ENCODE results near the gene HHATL. TPM values are rescaled to one million over a fixed set of nuclear protein-coding genes. Genes with fewer than 3 reads are reported as not detected.

Gene HHATL
- total RNA-seq, 4 donors from 2014 or later = 0.62 to 1.3 TPM; not detected in 2

GRCh38 chr3:42730706-42731420, 28.3 kb upstream of the HHATL start:
- Histone ChIP-seq H3K27me3 (no peaks in the 10 kb centered on the region), H3K27ac (no peak overlapping the region), H3K4me1 (no peaks in the 10 kb centered on the region), H3K9me3 (no peaks in the 10 kb centered on the region), H3K36me3 (no peaks in the 10 kb centered on the region), H3K4me3 (no peak overlapping the region)
- DNase-seq = no peak
- intact Hi-C loops (cut with DNase I; ENCODE audit: low total_unique reads) = no loop called here
- TF ChIP-seq POLR2A (IDR thresholded peaks at IDR 0.05) = no peak
- TF ChIP-seq CTCF (IDR thresholded peaks at IDR 0.05) = no peak

DNA sequence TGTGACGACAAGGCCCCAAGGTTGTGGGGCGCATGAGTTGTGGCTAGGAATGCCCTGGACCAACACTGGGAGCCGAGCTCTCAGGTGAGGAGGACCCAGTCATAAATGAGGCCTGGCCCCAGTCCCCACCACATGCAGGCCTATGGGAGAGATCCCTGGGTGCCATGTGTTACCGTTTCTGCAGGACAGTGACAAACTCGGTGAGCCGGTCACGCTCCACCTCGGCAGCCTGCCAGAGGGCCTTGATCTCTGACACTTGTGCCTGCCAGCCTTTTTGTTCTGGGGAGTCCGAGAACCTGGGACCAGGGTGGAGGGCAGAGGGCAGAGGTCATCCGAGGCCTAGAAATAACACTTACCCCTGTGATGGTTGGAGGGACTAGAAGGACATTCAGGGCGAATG, 27.7 kb upstream of the HHATL start:
- Histone ChIP-seq H3K36me3 (no peaks in the 10 kb centered on the region), H3K9me3 (no peaks in the 10 kb centered on the region), H3K27me3 (no peaks in the 10 kb centered on the region), H3K4me3 (no peak overlapping the region), H3K27ac (no peak overlapping the region), H3K4me1 (no peaks in the 10 kb centered on the region)
- no peak for DNase-seq
- TF ChIP-seq CTCF (IDR thresholded peaks at IDR 0.05) (no peak), POLR2A (IDR thresholded peaks at IDR 0.05) (no peak)
- intact Hi-C loops (cut with DNase I; ENCODE audit: low total_unique reads) = no loop called here

DNA sequence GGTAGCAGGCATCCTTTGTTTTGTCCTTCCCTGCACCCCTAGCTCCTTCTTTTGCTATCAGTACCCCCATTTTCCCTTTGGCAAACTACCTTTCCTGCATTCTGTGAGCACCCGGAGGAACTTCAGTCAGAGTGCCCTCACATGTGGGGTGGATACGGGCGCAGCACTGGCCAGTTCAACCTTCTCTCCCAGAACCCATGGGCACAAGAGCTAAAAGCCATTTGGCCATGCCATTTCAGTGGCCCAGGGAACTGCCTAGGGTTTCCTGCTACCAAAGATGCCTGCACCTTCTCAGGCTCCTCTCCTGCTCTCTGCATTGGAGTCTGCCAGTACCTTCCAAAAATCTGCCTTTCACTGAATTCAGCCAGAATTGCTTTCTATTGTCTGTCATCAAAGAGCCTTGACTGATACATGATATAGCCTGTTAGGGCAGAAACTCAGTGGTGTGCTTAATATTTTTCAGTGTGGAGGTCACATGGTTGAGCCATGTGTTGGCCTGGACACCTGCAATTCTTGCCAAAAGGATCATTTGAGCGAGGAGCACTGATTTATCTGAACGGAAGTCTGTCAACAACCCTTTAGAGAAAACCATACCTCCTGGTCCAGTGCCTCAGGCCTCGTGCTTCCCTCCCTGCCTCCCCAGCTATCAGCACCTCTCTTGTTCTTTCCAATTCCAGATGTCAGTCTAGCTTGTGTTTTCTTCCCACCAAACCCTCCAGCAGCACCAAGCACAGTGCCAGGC, 27.0 kb upstream of the HHATL start:
- intact Hi-C loops (cut with DNase I; ENCODE audit: low total_unique reads) = no loop called here
- Histone ChIP-seq H3K9me3 (no peaks in the 10 kb centered on the region), H3K4me3 (no peak overlapping the region), H3K36me3 (no peaks in the 10 kb centered on the region), H3K27ac (peak overlapping the region in 1 of 2 donors; percentile 17), H3K27me3 (no peaks in the 10 kb centered on the region), H3K4me1 (no peaks in the 10 kb centered on the region)
- TF ChIP-seq CTCF (IDR thresholded peaks at IDR 0.05) (no peak), POLR2A (IDR thresholded peaks at IDR 0.05) (no peak)
- DNase-seq = no peak

DNA sequence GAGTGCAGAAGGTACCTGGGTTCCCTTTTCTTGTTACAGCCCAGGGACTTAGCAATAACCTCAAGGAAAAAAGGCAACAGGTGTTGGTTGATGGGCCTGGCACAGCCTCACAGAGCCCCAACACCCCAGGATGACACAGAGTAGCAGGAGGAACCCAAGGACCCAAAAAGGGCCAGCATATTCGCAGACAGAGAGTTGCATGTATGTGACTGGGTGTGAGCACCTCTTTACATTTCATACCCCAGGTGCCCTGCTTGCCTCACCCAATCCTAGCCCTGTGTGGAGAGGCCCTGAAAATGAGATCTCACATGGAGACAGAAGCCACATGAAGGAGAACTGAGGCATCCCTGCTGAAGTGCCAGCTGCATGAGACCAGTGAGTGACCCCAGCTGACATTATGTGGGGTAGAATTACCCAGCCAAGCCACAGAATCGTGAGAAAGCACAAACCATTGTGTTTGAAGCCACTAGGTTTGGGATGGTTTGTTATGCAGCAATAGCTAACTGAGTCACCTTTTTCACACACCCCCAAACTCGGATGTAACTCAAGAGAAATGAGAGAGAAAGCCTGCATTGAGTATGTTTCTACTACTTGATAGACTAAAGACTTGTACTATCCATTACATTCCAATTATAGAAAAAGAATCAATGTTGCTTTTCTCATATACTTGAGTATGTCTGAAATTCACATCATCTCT, 26.2 kb upstream of the HHATL start:
- Histone ChIP-seq H3K4me1 (no peaks in the 10 kb centered on the region), H3K36me3 (no peaks in the 10 kb centered on the region), H3K9me3 (no peaks in the 10 kb centered on the region), H3K4me3 (no peak overlapping the region), H3K27me3 (no peaks in the 10 kb centered on the region), H3K27ac (no peak overlapping the region)
- intact Hi-C loops (cut with DNase I; ENCODE audit: low total_unique reads) = no loop called here
- no peak for DNase-seq
- no peak for TF ChIP-seq CTCF (IDR thresholded peaks at IDR 0.05)

GRCh38 chr3:42728056-42728455, 25.5 kb upstream of the HHATL start:
- Histone ChIP-seq H3K36me3 (no peaks in the 10 kb centered on the region), H3K9me3 (no peaks in the 10 kb centered on the region), H3K27me3 (no peaks in the 10 kb centered on the region), H3K4me1 (no peaks in the 10 kb centered on the region), H3K27ac (no peak overlapping the region), H3K4me3 (no peak overlapping the region)
- TF ChIP-seq CTCF (IDR thresholded peaks at IDR 0.05) (no peak), POLR2A (IDR thresholded peaks at IDR 0.05) (no peak)
- intact Hi-C loops (cut with DNase I; ENCODE audit: low total_unique reads) = no loop called here
- DNase-seq = peak in 1 of 2 donors; percentile 42

Measured in uterus (tissue), 4 donors.